ENCODE data around the gene ZSWIM3.

The ZSWIM3 gene

DNA sequence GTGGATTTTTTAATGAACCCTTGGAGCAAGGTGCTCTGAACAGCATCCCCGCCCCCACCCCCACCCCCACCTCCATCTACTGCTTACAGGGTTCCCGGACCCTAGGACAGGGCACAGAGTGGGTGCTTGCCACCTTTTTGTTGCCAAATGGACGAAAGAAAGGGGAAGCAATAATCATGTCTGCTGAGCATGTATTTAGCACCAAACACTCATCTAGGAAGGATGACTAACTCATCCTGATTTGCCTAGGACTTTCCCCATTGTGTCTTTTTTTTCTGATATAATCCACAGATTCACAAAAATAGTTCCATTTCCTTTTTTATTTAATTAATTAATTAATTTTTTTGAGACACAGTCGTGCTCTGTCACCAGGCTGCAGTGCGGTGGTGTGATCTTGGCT lies 55.7 kb downstream of the ZSWIM3 start:
- no peak for DNase-seq (ENCODE audit: low spot score in 2 of 2)
- peaks cover 9% of the 10 kb centered on the region for H3K4me1 Mint-ChIP-seq
- peaks cover 4% of the 10 kb centered on the region for H3K36me3 Mint-ChIP-seq (ENCODE audit: insufficient read depth)
- no peaks in the 10 kb centered on the region for H3K9me3 Mint-ChIP-seq
- H3K4me3 Mint-ChIP-seq, result no peak overlapping the region
- no peak for ATAC-seq (replicated peaks; ENCODE audit: extremely low read depth, poor library complexity, severe bottlenecking)
- no peak overlapping the region for H3K27ac Mint-ChIP-seq (ENCODE audit: low read depth)
- peaks cover 36% of the 10 kb centered on the region for H3K27me3 Mint-ChIP-seq

DNA sequence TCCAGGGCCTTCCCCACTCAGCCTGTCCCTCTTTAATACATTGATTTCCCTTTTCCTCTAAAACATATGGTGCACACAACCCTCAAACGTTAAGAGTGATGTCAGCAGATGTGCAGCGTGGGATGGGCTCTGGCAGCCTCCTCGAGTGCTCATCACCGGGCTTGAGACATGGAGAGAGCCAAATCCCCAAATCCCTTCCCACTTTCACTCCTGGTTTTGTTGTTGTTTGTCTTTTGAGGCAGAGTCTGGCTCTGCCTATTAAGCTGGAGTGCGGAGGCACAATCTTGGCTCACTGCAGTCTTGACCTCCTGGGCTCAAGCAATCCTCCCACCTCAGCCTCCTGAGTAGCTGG lies 60.4 kb downstream of the ZSWIM3 start:
- Mint-ChIP-seq H3K36me3 (ENCODE audit: insufficient read depth) (peaks cover 5% of the 10 kb centered on the region), H3K9me3 (no peaks in the 10 kb centered on the region), H3K27me3 (peaks cover 68% of the 10 kb centered on the region), H3K4me3 (no peak overlapping the region), H3K4me1 (no peaks in the 10 kb centered on the region), H3K27ac (ENCODE audit: low read depth) (no peak overlapping the region)
- DNase-seq (ENCODE audit: low spot score in 2 of 2) (no peak), ATAC-seq (replicated peaks; ENCODE audit: extremely low read depth, poor library complexity, severe bottlenecking) (no peak)

DNA sequence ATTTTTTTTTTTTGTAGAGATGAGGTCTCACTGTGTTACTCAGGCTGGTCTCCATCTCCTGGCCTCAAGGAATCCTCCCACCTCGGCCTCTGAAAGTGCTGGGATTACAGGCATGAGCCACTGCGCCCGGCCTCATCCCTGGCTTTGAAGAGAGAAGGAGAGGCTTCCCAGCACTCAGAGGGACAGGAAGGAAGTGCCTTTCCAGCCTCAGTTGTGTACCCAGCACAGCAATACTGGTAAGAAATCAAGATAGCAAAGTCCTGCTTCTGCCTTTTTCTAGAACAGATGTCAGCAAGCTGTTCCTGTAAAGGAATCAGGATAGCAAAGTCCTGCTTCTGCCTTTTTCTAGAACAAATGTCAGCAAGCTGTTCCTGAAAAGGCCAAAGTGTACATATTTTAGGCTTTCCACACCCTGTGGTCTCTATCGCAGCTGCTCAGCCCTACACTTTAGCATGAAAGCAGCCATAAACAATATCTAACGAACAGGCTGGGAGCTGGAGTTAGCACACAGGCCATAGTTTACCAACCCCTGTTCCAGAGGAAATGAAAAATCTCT lies 60.8 kb downstream of the ZSWIM3 start:
- Mint-ChIP-seq H3K27ac (ENCODE audit: low read depth) (no peak overlapping the region), H3K27me3 (peaks cover 68% of the 10 kb centered on the region), H3K36me3 (ENCODE audit: insufficient read depth) (peaks cover 5% of the 10 kb centered on the region), H3K4me3 (no peak overlapping the region), H3K9me3 (no peaks in the 10 kb centered on the region), H3K4me1 (no peaks in the 10 kb centered on the region)
- no peak for ATAC-seq (replicated peaks; ENCODE audit: extremely low read depth, poor library complexity, severe bottlenecking)
- no peak for DNase-seq (ENCODE audit: low spot score in 2 of 2)

DNA sequence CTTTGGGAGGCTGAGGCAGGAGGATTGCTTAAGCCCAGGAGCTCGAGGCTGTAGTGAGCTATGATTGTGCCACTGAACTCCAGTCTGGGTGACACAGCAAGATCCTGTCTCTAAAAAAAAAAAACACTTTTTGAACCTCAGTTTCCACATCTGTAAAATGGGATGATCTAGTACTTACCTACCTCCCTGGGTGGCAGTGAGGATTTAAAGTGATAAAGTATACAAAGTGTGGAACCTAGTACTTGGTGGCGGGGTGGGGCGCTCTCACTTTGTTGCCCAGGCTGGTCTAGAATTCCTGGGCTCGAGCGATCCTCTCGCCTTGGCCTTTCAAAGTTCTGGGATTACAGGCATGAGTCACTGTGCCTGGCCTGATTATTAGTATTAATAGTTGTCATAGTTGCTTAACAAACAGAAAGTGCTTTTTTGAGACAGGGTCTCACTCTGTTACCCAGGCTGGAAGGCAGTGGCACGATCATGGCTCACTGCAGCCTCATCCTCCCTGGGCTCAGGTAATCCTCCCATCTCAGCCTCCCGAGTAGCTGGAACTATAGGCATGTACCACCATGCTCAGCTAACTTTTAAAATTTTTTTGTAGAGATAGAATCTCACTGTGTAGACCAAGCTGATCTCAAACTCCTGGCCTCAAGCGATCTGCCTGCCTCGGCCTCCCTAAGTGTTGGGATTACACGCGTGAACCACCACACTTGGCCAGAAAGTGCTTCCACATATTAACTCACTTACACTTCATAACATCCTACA lies 61.5 kb downstream of the ZSWIM3 start:
- DNase-seq (ENCODE audit: low spot score in 2 of 2) (no peak), ATAC-seq (replicated peaks; ENCODE audit: extremely low read depth, poor library complexity, severe bottlenecking) (no peak)
- Mint-ChIP-seq H3K9me3 (no peaks in the 10 kb centered on the region), H3K4me3 (no peak overlapping the region), H3K27me3 (peaks cover 68% of the 10 kb centered on the region), H3K4me1 (no peaks in the 10 kb centered on the region), H3K36me3 (ENCODE audit: insufficient read depth) (peaks cover 5% of the 10 kb centered on the region), H3K27ac (ENCODE audit: low read depth) (no peak overlapping the region)

DNA sequence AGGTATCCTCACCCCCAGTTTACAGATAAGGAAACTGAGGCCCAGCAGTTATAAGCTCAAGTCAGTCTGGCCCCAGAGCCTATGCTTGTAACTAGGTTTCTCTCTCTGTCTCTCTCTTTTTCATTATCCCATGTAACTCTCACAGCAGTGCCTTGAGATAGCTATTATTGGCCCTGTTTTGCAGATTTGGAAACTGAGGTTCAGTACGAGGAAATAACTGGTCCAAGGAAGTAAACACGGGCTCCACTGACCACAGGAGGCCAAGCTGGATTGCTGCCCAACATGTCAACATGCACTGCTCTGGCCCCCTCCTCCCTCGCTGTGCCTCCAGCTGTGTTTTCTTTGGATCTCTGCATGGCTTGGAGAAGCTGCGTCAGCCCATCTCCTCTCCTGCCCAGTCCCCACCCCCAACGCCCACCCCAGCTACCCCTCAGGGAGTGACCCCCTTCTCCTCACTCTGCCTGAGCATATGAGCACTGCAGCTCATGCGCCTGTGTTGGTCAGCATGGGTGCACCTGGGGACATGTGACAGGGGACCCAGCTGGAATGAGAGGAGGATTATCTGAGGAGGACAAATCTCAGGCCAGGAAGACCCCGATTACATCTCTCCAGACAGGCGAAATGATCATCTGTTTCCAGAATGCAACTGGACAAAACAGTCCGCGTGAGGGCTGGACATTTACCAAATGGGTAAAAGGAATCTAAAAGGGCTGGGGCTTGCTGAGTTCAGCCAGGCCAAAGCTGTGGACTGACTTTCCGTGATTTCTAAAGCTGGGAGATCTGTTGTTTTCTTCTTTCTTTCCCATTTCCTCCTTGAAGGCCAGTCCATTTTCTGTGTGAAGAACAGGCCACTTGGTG lies 62.4 kb downstream of the ZSWIM3 start:
- Mint-ChIP-seq H3K9me3 (no peaks in the 10 kb centered on the region), H3K4me1 (no peaks in the 10 kb centered on the region), H3K27ac (ENCODE audit: low read depth) (no peak overlapping the region), H3K27me3 (peaks cover 61% of the 10 kb centered on the region), H3K4me3 (no peak overlapping the region), H3K36me3 (ENCODE audit: insufficient read depth) (peaks cover 2% of the 10 kb centered on the region)
- ATAC-seq (replicated peaks; ENCODE audit: extremely low read depth, poor library complexity, severe bottlenecking) (no peak), DNase-seq (ENCODE audit: low spot score in 2 of 2) (no peak)

DNA sequence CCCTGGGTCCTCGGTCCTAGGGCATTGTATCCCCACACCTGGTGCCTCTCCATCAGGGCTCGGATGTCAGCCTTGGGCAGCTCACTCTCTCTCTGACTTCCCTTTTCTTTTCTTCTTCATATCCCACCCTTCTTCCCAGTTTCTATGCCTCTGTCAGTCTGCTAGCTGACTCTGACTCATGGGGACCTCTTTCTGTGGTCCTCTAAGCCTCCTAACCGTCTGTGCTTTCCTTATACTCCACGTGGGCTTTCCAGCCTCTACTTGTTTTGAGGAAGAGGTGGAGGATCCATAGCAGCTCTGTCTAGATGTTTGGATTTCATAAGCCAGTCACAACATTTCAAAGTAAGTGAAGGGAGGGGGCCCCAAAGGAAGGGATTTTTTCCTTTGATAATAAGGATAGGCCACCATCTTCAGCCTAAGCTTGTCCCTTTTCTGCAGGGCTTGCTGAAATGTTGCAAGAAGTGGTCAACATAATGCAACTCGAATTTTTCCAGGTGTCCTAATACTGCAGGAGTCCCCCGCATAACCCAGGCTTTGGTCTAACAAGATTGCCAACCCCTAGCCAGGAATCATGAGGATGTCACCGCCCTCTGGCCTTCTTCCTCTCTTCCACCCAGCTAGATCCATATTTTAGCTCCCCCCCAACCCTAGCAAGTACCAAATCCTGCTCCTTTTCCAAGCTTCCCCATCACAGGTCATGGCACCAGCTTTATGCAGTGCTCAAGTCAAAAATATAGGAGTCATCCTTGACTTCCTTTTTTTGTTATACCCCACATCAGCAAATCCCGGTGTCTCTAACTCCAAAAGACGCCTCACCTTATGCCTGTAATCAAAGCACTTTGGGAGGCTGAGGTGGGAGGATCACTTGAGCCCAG lies 63.3 kb downstream of the ZSWIM3 start:
- DNase-seq (ENCODE audit: low spot score in 2 of 2) (no peak), ATAC-seq (replicated peaks; ENCODE audit: extremely low read depth, poor library complexity, severe bottlenecking) (no peak)
- Mint-ChIP-seq H3K4me1 (no peaks in the 10 kb centered on the region), H3K27me3 (peaks cover 56% of the 10 kb centered on the region), H3K36me3 (ENCODE audit: insufficient read depth) (peaks cover 2% of the 10 kb centered on the region), H3K27ac (ENCODE audit: low read depth) (no peak overlapping the region), H3K9me3 (no peaks in the 10 kb centered on the region), H3K4me3 (no peak overlapping the region)

DNA sequence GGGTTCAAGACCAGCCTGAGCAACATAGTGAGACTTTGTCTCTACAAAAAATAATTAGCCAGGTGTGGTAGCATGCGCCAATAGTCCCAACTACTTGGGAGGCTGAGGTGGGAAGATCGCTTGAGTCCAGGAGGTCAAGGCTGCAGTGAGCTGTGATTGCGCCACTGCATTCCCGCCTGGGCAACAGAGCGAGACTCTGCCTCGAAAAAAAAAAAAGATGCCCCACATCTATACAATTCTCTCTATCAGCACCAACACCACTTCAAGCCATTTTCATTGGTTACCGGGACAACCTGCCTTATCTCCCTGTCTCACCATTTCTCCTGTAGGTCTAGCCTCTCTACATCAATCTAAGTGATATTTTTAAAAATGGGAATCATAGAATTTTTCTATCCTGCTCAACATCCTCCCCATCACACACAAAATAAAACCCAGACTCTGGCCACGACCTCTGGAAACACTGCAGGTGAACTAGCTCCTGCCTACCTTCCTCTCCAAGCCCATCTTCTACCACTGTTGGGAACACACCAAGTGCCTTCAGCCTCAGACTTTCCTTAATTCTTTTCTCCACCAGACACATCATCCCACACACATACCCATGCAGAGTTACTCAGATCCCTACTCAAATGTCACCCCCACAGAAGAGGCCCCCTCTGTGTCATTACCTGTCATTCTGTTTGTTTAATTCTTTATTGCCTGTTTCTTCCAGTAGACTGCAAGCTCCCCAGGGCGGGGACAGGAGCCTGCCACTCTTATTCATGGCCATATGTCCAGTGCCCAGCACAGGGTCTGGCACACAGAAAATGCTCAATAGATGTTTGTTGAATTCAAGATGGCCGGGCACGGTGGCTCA lies 64.1 kb downstream of the ZSWIM3 start:
- Mint-ChIP-seq H3K27me3 (peaks cover 47% of the 10 kb centered on the region), H3K9me3 (no peaks in the 10 kb centered on the region), H3K4me3 (no peak overlapping the region), H3K36me3 (ENCODE audit: insufficient read depth) (peaks cover 2% of the 10 kb centered on the region), H3K27ac (ENCODE audit: low read depth) (no peak overlapping the region), H3K4me1 (no peaks in the 10 kb centered on the region)
- ATAC-seq (replicated peaks; ENCODE audit: extremely low read depth, poor library complexity, severe bottlenecking), result no peak
- DNase-seq (ENCODE audit: low spot score in 2 of 2), result no peak

DNA sequence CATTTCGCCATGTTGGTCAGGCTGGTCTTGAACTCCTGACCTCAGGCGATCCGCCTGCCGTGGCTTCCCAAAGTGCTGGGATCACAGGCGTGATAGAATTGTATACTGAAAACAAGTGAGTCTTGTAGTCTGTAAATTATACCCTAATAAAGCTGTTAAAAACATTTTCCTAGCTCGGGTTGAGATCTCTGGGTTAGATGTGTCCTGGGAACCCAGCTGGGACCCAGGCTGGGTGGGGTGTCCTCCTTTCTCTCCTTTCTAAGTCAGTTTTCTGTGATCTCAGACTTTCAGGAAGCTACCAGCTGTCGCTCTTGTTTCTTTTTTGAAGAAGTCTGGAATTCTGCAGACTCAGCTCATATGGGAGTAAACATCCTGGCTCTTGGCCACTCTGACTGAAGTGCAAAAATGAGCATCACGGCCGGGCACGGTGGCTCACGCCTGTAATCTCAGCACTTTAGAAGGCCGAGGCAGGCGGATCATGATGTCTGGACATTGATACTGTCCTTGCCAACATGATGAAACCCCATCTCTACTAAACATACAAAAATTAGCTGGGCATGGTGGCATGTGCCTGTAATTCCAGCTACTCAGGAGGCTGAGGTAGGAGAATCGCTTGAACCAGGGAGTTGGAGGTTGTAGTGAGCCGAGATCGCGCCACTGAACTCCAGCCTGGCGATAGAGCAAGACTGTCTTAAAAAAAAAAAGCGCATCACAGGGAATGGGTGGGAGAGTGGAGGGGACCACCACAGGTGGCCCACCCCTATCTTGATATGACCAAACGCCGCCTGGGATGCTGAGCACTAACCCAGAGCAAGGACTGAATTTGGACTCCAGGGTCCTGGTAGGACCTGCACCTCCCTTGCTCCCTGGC lies 67.2 kb downstream of the ZSWIM3 start:
- Mint-ChIP-seq H3K4me1 (peaks cover 5% of the 10 kb centered on the region), H3K27ac (ENCODE audit: low read depth) (no peak overlapping the region), H3K4me3 (no peak overlapping the region), H3K36me3 (ENCODE audit: insufficient read depth) (peaks cover 4% of the 10 kb centered on the region), H3K27me3 (peaks cover 26% of the 10 kb centered on the region), H3K9me3 (no peaks in the 10 kb centered on the region)
- ATAC-seq (replicated peaks; ENCODE audit: extremely low read depth, poor library complexity, severe bottlenecking) (no peak), DNase-seq (ENCODE audit: low spot score in 2 of 2) (no peak)

DNA sequence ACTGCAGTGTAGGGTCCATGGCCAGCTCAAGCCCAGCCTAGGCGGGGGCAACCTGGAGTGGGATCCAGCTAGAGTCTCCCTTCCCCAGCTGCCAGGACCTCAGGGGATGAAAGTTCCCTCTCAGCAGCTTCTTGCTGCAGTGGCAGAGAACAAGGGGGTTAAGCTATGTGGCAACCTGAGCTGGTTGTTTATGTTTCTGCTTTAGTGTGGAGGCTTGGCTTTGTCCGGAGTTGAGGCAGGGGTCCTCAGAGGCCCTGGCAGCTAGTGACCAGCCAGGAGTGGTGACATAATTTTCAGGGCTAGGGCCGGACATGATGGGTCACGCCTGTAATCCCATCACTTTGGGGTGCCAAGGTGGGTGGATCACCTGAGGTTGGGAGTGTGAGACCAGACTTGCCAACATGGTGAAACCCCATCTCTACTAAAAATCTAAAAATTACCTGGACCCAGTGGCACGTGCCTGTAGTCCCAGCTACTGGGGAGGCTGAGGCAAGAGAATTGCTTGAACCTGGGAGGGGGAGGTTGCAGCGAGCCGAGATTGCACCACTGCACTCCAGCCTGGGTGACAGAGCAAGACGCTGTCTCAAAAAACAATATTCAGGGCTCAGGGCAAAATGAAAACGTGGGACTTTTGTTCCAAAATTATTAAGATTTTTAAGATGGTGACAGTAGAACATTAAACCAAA lies 68.5 kb downstream of the ZSWIM3 start:
- H3K4me3 Mint-ChIP-seq, result no peak overlapping the region
- ATAC-seq (replicated peaks; ENCODE audit: extremely low read depth, poor library complexity, severe bottlenecking) (no peak), DNase-seq (ENCODE audit: low spot score in 2 of 2) (no peak)
- H3K36me3 Mint-ChIP-seq (ENCODE audit: insufficient read depth), result peaks cover 4% of the 10 kb centered on the region
- peaks cover 5% of the 10 kb centered on the region for H3K4me1 Mint-ChIP-seq
- H3K27me3 Mint-ChIP-seq, result peaks cover 13% of the 10 kb centered on the region
- H3K27ac Mint-ChIP-seq (ENCODE audit: low read depth), result peak overlapping the region; percentile 57
- H3K9me3 Mint-ChIP-seq, result no peaks in the 10 kb centered on the region

DNA sequence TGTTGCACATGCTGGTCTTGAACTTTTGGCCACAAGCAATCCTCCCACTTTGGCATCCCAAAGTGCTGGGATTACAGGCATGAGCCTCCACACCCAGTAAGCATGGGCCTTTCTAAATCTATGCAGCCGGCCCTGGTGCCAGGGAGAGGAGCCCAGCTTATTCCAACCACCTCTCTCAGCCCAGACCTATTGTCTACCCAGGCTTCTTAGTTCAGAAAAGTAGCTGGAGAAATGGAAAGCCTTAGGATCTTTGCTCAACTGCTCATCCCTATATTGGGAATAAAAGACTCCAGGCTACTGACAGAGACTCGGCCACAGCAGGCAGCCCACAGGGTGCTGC lies 69.3 kb downstream of the ZSWIM3 start:
- Mint-ChIP-seq H3K4me3 (no peak overlapping the region), H3K27ac (ENCODE audit: low read depth) (no peak overlapping the region), H3K4me1 (peaks cover 5% of the 10 kb centered on the region), H3K36me3 (ENCODE audit: insufficient read depth) (peaks cover 4% of the 10 kb centered on the region), H3K9me3 (no peaks in the 10 kb centered on the region), H3K27me3 (peaks cover 5% of the 10 kb centered on the region)
- DNase-seq (ENCODE audit: low spot score in 2 of 2) (no peak), ATAC-seq (replicated peaks; ENCODE audit: extremely low read depth, poor library complexity, severe bottlenecking) (no peak)
